K562 (cell line): ENCODE data around the gene SEMA6D. TPM values are rescaled to one million over a fixed set of nuclear protein-coding genes. Genes with fewer than 3 reads are reported as not detected.

ENCODE experiments used
- ATAC-seq: fragments of 200-7000 bp; cut with Tn5 transposase; 3 replicates; pipeline ENCODE4 v1.9.1; 2020; ENCODE audit warnings: moderate library complexity
- BruUV-seq: library from RNA; stranded (reverse); fragments of 400-500 nt; replicated peaks from 2 replicates; lab custom pipeline; 2021; lab: Mats Ljungman, UMichigan
- CTCF ChIA-PET: fragments of 300-600 bp; formaldehyde crosslinking; extraction: SDS; loops from one replicate; lab custom pipeline; 2021; ENCODE audit warnings: low intra/inter-chr PET ratio; lab: Yijun Ruan, JAX
- POLR2A ChIA-PET: fragments of 300-600, 350-650 bp; sonication (Branson Sonifier 250); formaldehyde crosslinking; extraction: SDS; loops from one replicate; lab custom pipeline; 2021; ENCODE audit warnings: antibody characterized with exemption, inconsistent platforms; lab: Yijun Ruan, JAX
- DNase-seq, 4 experiments: peaks; one replicate each; pipeline versions ENCODE4 v3.0.0 to v3.0.0-alpha.2; 2011 to 2018; ENCODE audit warnings: low spot score in 3 of 4, mixed read lengths in 3 of 4; ENCODE audit errors: extremely low read depth in 1 of 4
- FAIRE-seq: peaks from 2 replicates; lab custom pipeline; 2011; peaks lifted over from hg19 to GRCh38; lab: Jason Lieb, UNC
- H2AFZ ChIP-seq: 2 replicates; pipeline ENCODE4 v1.6.0; 2011; ENCODE audit warnings: low read depth, low read length, control low read depth, inconsistent platforms
- H3K27ac ChIP-seq: fragments of 200-600 bp; 3 replicates; pipeline ENCODE4 v1.8.0; 2011; ENCODE audit warnings: low read depth, mild to moderate bottlenecking, control low read depth, inconsistent platforms, low read length, moderate library complexity, mixed read lengths; ENCODE audit errors: extremely low read depth
- H3K27me3 ChIP-seq, 2 experiments: fragments of 300-600 bp in 1 of 2; 2 replicates in 1 of 2; 3 replicates in 1 of 2; pipeline versions ENCODE4 v1.6.0 to v1.8.0; 2011; ENCODE audit warnings: inconsistent platforms in 2 of 2, low read length in 2 of 2, mild to moderate bottlenecking in 1 of 2, mixed read lengths in 1 of 2, moderate library complexity in 1 of 2; ENCODE audit not compliant: control insufficient read depth in 2 of 2, insufficient read depth in 2 of 2
- H3K36me3 ChIP-seq: fragments of 300-600 bp; 3 replicates; pipeline ENCODE4 v1.8.0; 2011; ENCODE audit warnings: mild to moderate bottlenecking, low read length, inconsistent platforms; ENCODE audit not compliant: control insufficient read depth, insufficient read depth
- H3K4me1 ChIP-seq, 2 experiments: fragments of 200-600 bp in 1 of 2; replicated peaks in 1 of 2; 2 replicates in 1 of 2; 3 replicates in 1 of 2; pipeline versions ENCODE4 v1.5.1 to v1.8.0; 2011; ENCODE audit warnings: inconsistent platforms in 2 of 2, low read length in 2 of 2, mild to moderate bottlenecking in 1 of 2, mixed read lengths in 1 of 2, moderate library complexity in 1 of 2; ENCODE audit not compliant: control insufficient read depth in 2 of 2, insufficient read depth in 2 of 2
- H3K4me2 ChIP-seq: 2 replicates; pipeline ENCODE4 v1.6.1; 2011; ENCODE audit warnings: low read length, control low read depth, inconsistent platforms, mixed read lengths; ENCODE audit not compliant: insufficient read depth
- H3K4me3 ChIP-seq: fragments of 200-600 bp; sonication (generic), shearing (Covaris generic); 2 replicates; pipeline ENCODE4 v1.5.1; 2016; ENCODE audit warnings: control low read depth, inconsistent platforms
- H3K79me2 ChIP-seq: fragments of 200-600 bp; 3 replicates; pipeline ENCODE4 v1.8.0; 2011; ENCODE audit warnings: low read length, inconsistent platforms; ENCODE audit not compliant: control insufficient read depth, insufficient read depth
- H3K9ac ChIP-seq, 2 experiments: 2 replicates each; pipeline versions ENCODE4 v1.6.0 to v1.6.1; 2011; ENCODE audit warnings: low read depth in 2 of 2, low read length in 2 of 2, control low read depth in 1 of 2, inconsistent platforms in 1 of 2, mild to moderate bottlenecking in 1 of 2, mixed read lengths in 1 of 2; ENCODE audit not compliant: insufficient read depth in 1 of 2
- H3K9me1 ChIP-seq: one replicate; pipeline ENCODE4 v1.6.0; 2011; ENCODE audit warnings: inconsistent platforms, mild to moderate bottlenecking, low read length, moderate library complexity; ENCODE audit not compliant: control insufficient read depth, insufficient read depth
- H3K9me3 ChIP-seq: replicated peaks from 2 replicates; pipeline ENCODE4 v1.5.1; 2011; ENCODE audit warnings: low read depth, low read length, inconsistent platforms; ENCODE audit not compliant: control insufficient read depth, insufficient read depth
- H4K20me1 ChIP-seq: replicated peaks from 2 replicates; pipeline ENCODE4 v1.6.1; 2011; ENCODE audit warnings: low read length, inconsistent platforms, mixed read lengths; ENCODE audit not compliant: control insufficient read depth, insufficient read depth
- CHD2 ChIP-seq: IDR thresholded peaks from 2 replicates; pipeline ENCODE4 v1.6.1; 2011; ENCODE audit warnings: low read depth, low read length
- CREB1 ChIP-seq, 2 experiments: sonication (generic) in 1 of 2; formaldehyde crosslinking in 1 of 2; IDR thresholded peaks; 2 replicates each; pipeline versions ENCODE4 v1.6.1 to v1.8.0; 2012 to 2022; ENCODE audit warnings: inconsistent platforms in 1 of 2, mild to moderate bottlenecking in 1 of 2, missing genetic modification reagents in 1 of 2, moderate library complexity in 1 of 2
- GABPB2 ChIP-seq: fragments of 250-450 bp; sonication (Bioruptor Pico); conservative IDR thresholded peaks from 2 replicates; pipeline ENCODE4 v1.5.1; 2021; ENCODE audit warnings: mild to moderate bottlenecking
- MED1 ChIP-seq: sonication (generic); formaldehyde crosslinking; IDR thresholded peaks from 2 replicates; pipeline ENCODE4 v1.8.1; 2023; ENCODE audit warnings: missing genetic modification reagents, borderline replicate concordance
- MXI1 ChIP-seq: IDR thresholded peaks from 2 replicates; pipeline ENCODE4 v1.6.1; 2011; ENCODE audit warnings: low read depth, mild to moderate bottlenecking, improper control_type of control experiment, low read length
- NR2C1 ChIP-seq, 2 experiments: fragments of 450-650 bp; IDR thresholded peaks; 2 replicates each; pipeline ENCODE4 v1.6.1; 2017; ENCODE audit warnings: mild to moderate bottlenecking in 2 of 2, antibody characterized with exemption in 1 of 2, inconsistent platforms in 1 of 2, missing compliant biosample characterization in 1 of 2, missing genetic modification characterization in 1 of 2
- PHF21A ChIP-seq: fragments of 450-650 bp; IDR thresholded peaks from 2 replicates; pipeline ENCODE4 v1.6.1; 2017; ENCODE audit warnings: low read depth, borderline replicate concordance
- RBM39 ChIP-seq: fragments of 200-400 bp; formaldehyde crosslinking; optimal IDR thresholded peaks from 2 replicates; pipeline ENCODE3; 2018; ENCODE audit warnings: low read depth, low read length
- SNRNP70 ChIP-seq: fragments of 200-400 bp; formaldehyde crosslinking; optimal IDR thresholded peaks from 2 replicates; pipeline ENCODE3; 2017; ENCODE audit warnings: low read depth, low read length
- TBP ChIP-seq: optimal IDR thresholded peaks from 2 replicates; pipeline ENCODE3; 2011; ENCODE audit warnings: low read depth, low read length, improper control_type of control experiment
- ZNF23 ChIP-seq: fragments of 250-450 bp; sonication (Bioruptor Pico); IDR thresholded peaks from 2 replicates; pipeline ENCODE4 v1.4.0; 2020; ENCODE audit warnings: mild to moderate bottlenecking
- ZNF263 ChIP-seq: sonication (generic); formaldehyde crosslinking; IDR thresholded peaks from 2 replicates; pipeline ENCODE4 v1.8.0; 2022; ENCODE audit warnings: mild to moderate bottlenecking, missing genetic modification reagents, borderline replicate concordance
- ZNF407 ChIP-seq: fragments of 450-650 bp; IDR thresholded peaks from 2 replicates; pipeline ENCODE4 v1.6.1; 2016; ENCODE audit warnings: low read depth
- ZNF511 ChIP-seq: sonication (generic); formaldehyde crosslinking; IDR thresholded peaks from 2 replicates; pipeline ENCODE4 v1.8.0; 2022; ENCODE audit warnings: mild to moderate bottlenecking, missing genetic modification reagents
- ZNF561 ChIP-seq: fragments of 450-650 bp; formaldehyde crosslinking; conservative IDR thresholded peaks from 2 replicates; pipeline ENCODE4 v1.4.0; 2020; ENCODE audit warnings: mild to moderate bottlenecking, moderate library complexity
- WGBS: fragments of 100-300 bp; shearing (Covaris generic); methylation state at CpG from one replicate; pipeline ENCODE4 v1.1.6; 2016; ENCODE audit warnings: low coverage, mixed read lengths; ENCODE audit not compliant: insufficient coverage; ENCODE audit errors: missing lambda C conversion rate; 5-methylcytosine and 5-hydroxymethylcytosine counted together
- in situ Hi-C: fragments of 300-500 bp; cut with MboI; formaldehyde crosslinking; loops from 4 replicates; pipeline ENCODE4 v1.15.0; 2018; ENCODE audit warnings: inconsistent platforms, mixed read lengths
- intact Hi-C: fragments of 100-400 bp; cut with micrococcal nuclease; formaldehyde crosslinking; loops from 2 replicates; pipeline ENCODE4 v1.14.2; 2022
- polyA plus RNA-seq, 8 experiments: library from polyadenylated mRNA; depleted of rRNA in 4 of 8; stranded (reverse) in 5 of 8; unstranded in 3 of 8; fragments of >200 nt; fragmentation: Nextera tagmentation in 2 of 8; fragmentation: Illumina TruSeq in 1 of 8; extraction: Ambion mirVana in 2 of 8; extraction: Trizol in 1 of 8; gene quantifications; 2 replicates each; pipeline versions ENCODE4 v1.2.1 to v1.2.3, GENCODE V29; 2011 to 2014; ENCODE audit warnings: inconsistent platforms in 1 of 8, missing spikeins in 1 of 8
- total RNA-seq, 7 experiments: library from RNA; depleted of rRNA in 6 of 7; stranded (reverse); fragments of >200 nt in 6 of 7; fragmentation: Illumina TruSeq in 2 of 7; extraction: Trizol in 2 of 7; gene quantifications; 2 replicates each; pipeline versions ENCODE4 v1.2.1 to v1.2.3, GENCODE V29; 2011 to 2021; ENCODE audit warnings: low replicate concordance in 1 of 7

The SEMA6D gene
- total and polyA plus RNA-seq, 9 of the 15 experiments (the other 6 are each of a cell fraction or from before 2014, with no cell fraction given): not detected

GRCh38 chr15:47742334-47742733 is 25.0 kb downstream of the SEMA6D start:
- CTCF ChIA-PET: no interaction called here
- no peak for TF ChIP-seq ZNF511 (CRISPR knock-in tag)
- TF ChIP-seq ZNF561 (CRISPR knock-in tag): no peak
- TF ChIP-seq ZNF263 (CRISPR knock-in tag): no peak
- TF ChIP-seq ZNF407: no peak
- no peak for TF ChIP-seq CREB1 (IDR thresholded peaks at IDR 0.05)
- no peak for TF ChIP-seq CREB1 (CRISPR knock-in tag; IDR thresholded peaks at IDR 0.05)
- TF ChIP-seq MXI1: no peak
- no peak for TF ChIP-seq ZNF23
- TF ChIP-seq RBM39: no peak
- TF ChIP-seq NR2C1 (IDR thresholded peaks at IDR 0.05): no peak
- no peak for TF ChIP-seq NR2C1 (tag; IDR thresholded peaks at IDR 0.05)
- TF ChIP-seq PHF21A: no peak
- TF ChIP-seq CHD2: no peak
- TF ChIP-seq GABPB2 (CRISPR knock-in tag): no peak
- TF ChIP-seq MED1 (CRISPR knock-in tag): no peak
- TF ChIP-seq TBP: no peak
- no peak for TF ChIP-seq SNRNP70

More at GRCh38 chr15:47742334-47742733, 25.0 kb downstream of the SEMA6D start:
- Histone ChIP-seq H3K9ac (no peak overlapping the region), H3K4me3 (no peak overlapping the region), H3K4me2 (no peak overlapping the region), H3K9me1 (no peaks in the 10 kb centered on the region), H3K27ac (no peak overlapping the region), H4K20me1 (no peaks in the 10 kb centered on the region), H2AFZ (no peak overlapping the region), H3K79me2 (no peaks in the 10 kb centered on the region), H3K9me3 (no peaks in the 10 kb centered on the region), H3K36me3 (no peaks in the 10 kb centered on the region), H3K4me1 (no peaks in the 10 kb centered on the region), H3K27me3 (no peaks in the 10 kb centered on the region)
- POLR2A ChIA-PET: no interaction called here
- FAIRE-seq (no peak), DNase-seq (no peak), ATAC-seq (no peak)
- in situ Hi-C loops: no loop called here
- no TSS peak for BruUV-seq
- 0% methylated on average over 3 of the region's 5 CpGs for WGBS
- intact Hi-C loops: no loop called here
